SK-N-SH (cell line): ENCODE results near the gene ACOXL. TPM values are rescaled to one million over a fixed set of nuclear protein-coding genes. Genes with fewer than 3 reads are reported as not detected.

Experiments used
- CTCF ChIA-PET: fragments of 300-600, 350-600 bp; formaldehyde crosslinking; extraction: SDS; loops from one replicate; lab custom pipeline; 2021; lab: Yijun Ruan, JAX
- POLR2A ChIA-PET: fragments of 350-600 bp; sonication (Branson Sonifier 250); formaldehyde crosslinking; extraction: SDS; loops from one replicate; lab custom pipeline; 2020; ENCODE audit warnings: antibody characterized with exemption, inconsistent platforms; lab: Yijun Ruan, JAX
- DNase-seq: peaks from one replicate; pipeline ENCODE4 v3.0.0; 2012
- H2AFZ ChIP-seq: fragments of 200-600 bp; sonication (generic); 2 replicates; pipeline ENCODE4 v1.8.1; 2016; ENCODE audit warnings: antibody characterized with exemption, mild to moderate bottlenecking, low read depth
- H3F3A ChIP-seq: fragments of 200-600 bp; sonication (generic); replicated peaks from 2 replicates; pipeline ENCODE3; 2016; ENCODE audit warnings: antibody characterized with exemption, mild to moderate bottlenecking; ENCODE audit not compliant: insufficient read depth
- H3K27ac ChIP-seq, 2 experiments: fragments of 200-500 bp in 1 of 2; fragments of 200-600 bp in 1 of 2; sonication (Bioruptor generic) in 1 of 2; sonication (generic), shearing (Covaris generic) in 1 of 2; 2 replicates each; pipeline versions ENCODE4 v1.5.1 to v1.6.1; 2014 to 2016; ENCODE audit warnings: low read depth in 2 of 2, inconsistent platforms in 1 of 2, low read length in 1 of 2, mild to moderate bottlenecking in 1 of 2, mixed read lengths in 1 of 2
- H3K27me3 ChIP-seq: fragments of 200-600 bp; sonication (generic), shearing (Covaris generic); 2 replicates; pipeline ENCODE4 v1.6.1; 2016; ENCODE audit warnings: mixed run types; ENCODE audit not compliant: insufficient read depth
- H3K36me3 ChIP-seq, 2 experiments: fragments of 200-500 bp in 1 of 2; fragments of 200-600 bp in 1 of 2; sonication (Bioruptor generic) in 1 of 2; sonication (generic) in 1 of 2; replicated peaks in 1 of 2; 2 replicates each; pipeline versions ENCODE3 to v1.5.1; 2014 to 2016; ENCODE audit warnings: low read length in 1 of 2, mild to moderate bottlenecking in 1 of 2; ENCODE audit not compliant: insufficient read depth in 2 of 2, control insufficient read depth in 1 of 2
- H3K4me1 ChIP-seq, 2 experiments: fragments of 200-500 bp in 1 of 2; fragments of 200-600 bp in 1 of 2; sonication (Bioruptor generic) in 1 of 2; sonication (generic), shearing (Covaris generic) in 1 of 2; 2 replicates each; pipeline versions ENCODE4 v1.5.1 to v1.6.1; 2014 to 2016; ENCODE audit warnings: low read depth in 1 of 2, low read length in 1 of 2, mixed run types in 1 of 2; ENCODE audit not compliant: insufficient read depth in 2 of 2, control insufficient read depth in 1 of 2
- H3K4me2 ChIP-seq: fragments of 200-600 bp; sonication (generic), shearing (Covaris generic); 2 replicates; pipeline ENCODE4 v1.6.1; 2017; ENCODE audit warnings: mixed run types
- H3K4me3 ChIP-seq, 2 experiments: fragments of 200-500 bp in 1 of 2; fragments of 200-600 bp in 1 of 2; sonication (Bioruptor generic) in 1 of 2; sonication (generic), shearing (Covaris generic) in 1 of 2; 2 replicates each; pipeline versions ENCODE4 v1.5.1 to v1.8.1; 2014 to 2016; ENCODE audit warnings: low read depth in 2 of 2, inconsistent platforms in 1 of 2, low read length in 1 of 2, mild to moderate bottlenecking in 1 of 2, mixed read lengths in 1 of 2, moderate library complexity in 1 of 2
- H3K79me2 ChIP-seq: fragments of 200-600 bp; sonication (generic); 2 replicates; pipeline ENCODE4 v1.8.1; 2017; ENCODE audit warnings: mild to moderate bottlenecking; ENCODE audit not compliant: insufficient read depth
- H3K9ac ChIP-seq: fragments of 200-600 bp; sonication (generic); 2 replicates; pipeline ENCODE4 v1.6.1; 2017; ENCODE audit warnings: mixed run types
- H3K9me2 ChIP-seq: fragments of 200-600 bp; sonication (generic); 2 replicates; pipeline ENCODE4 v1.6.1; 2017; ENCODE audit warnings: mixed run types
- H3K9me3 ChIP-seq: fragments of 200-600 bp; sonication (generic); 2 replicates; pipeline ENCODE4 v1.6.1; 2017; ENCODE audit warnings: mixed run types, mild to moderate bottlenecking, moderate library complexity
- H4K20me1 ChIP-seq: fragments of 200-600 bp; sonication (generic); 2 replicates; pipeline ENCODE4 v1.6.1; 2017; ENCODE audit warnings: mild to moderate bottlenecking, mixed run types; ENCODE audit not compliant: insufficient read depth
- CHD2 ChIP-seq: fragments of 150-350 bp; IDR thresholded peaks from 2 replicates; pipeline ENCODE4 v1.6.1; 2018; ENCODE audit warnings: low read length; ENCODE audit not compliant: partially characterized antibody
- EP300 ChIP-seq, 2 experiments: IDR thresholded peaks; 2 replicates each; pipeline versions ENCODE4 v1.4.0 to v1.6.1; 2012; ENCODE audit warnings: borderline replicate concordance in 1 of 2, low read depth in 1 of 2, low read length in 1 of 2
- EZH2phosphoT487 ChIP-seq: fragments of 200-600 bp; sonication (generic); IDR thresholded peaks from 2 replicates; pipeline ENCODE4 v1.6.1; 2017; ENCODE audit warnings: low read depth, mixed run types, mild to moderate bottlenecking, antibody characterized with exemption, moderate library complexity, borderline replicate concordance
- FOXJ3 ChIP-seq: sonication (generic); formaldehyde crosslinking; IDR thresholded peaks from 2 replicates; pipeline ENCODE4 v1.5.1; 2020; ENCODE audit warnings: mild to moderate bottlenecking, missing genetic modification reagents
- GABPA ChIP-seq: IDR thresholded peaks from 2 replicates; pipeline ENCODE4 v1.4.0; 2012; ENCODE audit warnings: low read depth, mild to moderate bottlenecking
- GATA2 ChIP-seq: sonication (generic); formaldehyde crosslinking; IDR thresholded peaks from 2 replicates; pipeline ENCODE4 v1.5.0; 2020; ENCODE audit warnings: mild to moderate bottlenecking, missing genetic modification reagents
- JUND ChIP-seq: IDR thresholded peaks from 2 replicates; pipeline ENCODE4 v1.4.0; 2012
- MEF2A ChIP-seq: IDR thresholded peaks from 2 replicates; pipeline ENCODE4 v1.4.0; 2012; ENCODE audit warnings: low read depth, borderline replicate concordance
- MXI1 ChIP-seq: IDR thresholded peaks from 2 replicates; pipeline ENCODE4 v1.6.1; 2012; ENCODE audit warnings: mild to moderate bottlenecking, low read depth, low read length, improper control_type of control experiment
- RAD21 ChIP-seq: IDR thresholded peaks from 2 replicates; pipeline ENCODE4 v1.6.1; 2012; ENCODE audit warnings: mild to moderate bottlenecking, low read length
- RCOR1 ChIP-seq: fragments of 150-350 bp; IDR thresholded peaks from 2 replicates; pipeline ENCODE4 v1.6.1; 2017; ENCODE audit warnings: antibody characterized with exemption, low read length
- RFX5 ChIP-seq: IDR thresholded peaks from 2 replicates; pipeline ENCODE4 v1.6.1; 2012; ENCODE audit warnings: mild to moderate bottlenecking, improper control_type of control experiment, low read length
- RXRA ChIP-seq: IDR thresholded peaks from 2 replicates; pipeline ENCODE4 v1.4.0; 2012; ENCODE audit warnings: low read depth, mild to moderate bottlenecking, borderline replicate concordance
- SIN3A ChIP-seq: IDR thresholded peaks from 2 replicates; pipeline ENCODE4 v1.6.1; 2012; ENCODE audit warnings: low read depth, mild to moderate bottlenecking, low read length, moderate library complexity, borderline replicate concordance
- TEAD4 ChIP-seq: IDR thresholded peaks from 2 replicates; pipeline ENCODE4 v1.4.0; 2012; ENCODE audit warnings: mild to moderate bottlenecking, borderline replicate concordance; ENCODE audit not compliant: insufficient read depth
- YY1 ChIP-seq: IDR thresholded peaks from 2 replicates; pipeline ENCODE4 v1.4.0; 2012; ENCODE audit warnings: low read depth, mild to moderate bottlenecking
- WGBS: methylation state at CpG from one replicate; pipeline ENCODE4 v1.1.6; 2017; ENCODE audit warnings: low lambda C conversion rate; 5-methylcytosine and 5-hydroxymethylcytosine counted together
- polyA plus RNA-seq, 3 experiments: library from polyadenylated mRNA; depleted of rRNA; stranded (reverse); fragments of >200 nt; gene quantifications; 2 replicates each; pipeline ENCODE4 v1.2.3, GENCODE V29; 2012
- TF ChIP-seq, protein P1 (sequence below): IDR thresholded peaks from 2 replicates; pipeline ENCODE4 v1.4.0; 2012; ENCODE audit warnings: low read depth, borderline replicate concordance
- TF ChIP-seq, protein P2 (sequence below): IDR thresholded peaks from 2 replicates; pipeline ENCODE4; 2012

Gene ACOXL
- polyA plus RNA-seq, 1 of the 3 experiments (the other 2 are of a cell fraction): not detected

DNA sequence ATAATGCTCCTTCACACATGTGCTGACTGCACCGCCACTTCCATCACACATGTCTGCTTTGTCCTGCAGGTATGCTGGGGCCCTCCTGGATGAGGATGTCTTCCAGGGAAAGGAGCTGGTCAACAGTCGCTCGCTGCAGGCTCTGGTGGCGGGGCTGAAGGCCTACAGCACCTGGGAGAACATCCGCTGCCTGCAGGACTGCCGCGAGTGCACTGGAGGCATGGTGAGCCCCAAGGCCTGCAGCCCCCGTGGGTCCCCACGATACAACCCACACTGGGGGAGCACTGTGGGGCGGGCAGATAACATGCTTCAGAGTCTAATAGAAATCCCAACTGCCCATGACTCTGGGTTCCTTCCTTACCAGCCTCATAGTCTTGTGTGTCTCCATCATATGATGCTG is 201.0 kb downstream of the ACOXL start:
- Histone ChIP-seq H3K27ac (no peak overlapping the region), H3K4me3 (no peak overlapping the region), H3K79me2 (no peaks in the 10 kb centered on the region), H3K36me3 (no peaks in the 10 kb centered on the region), H3K9me2 (no peaks in the 10 kb centered on the region), H3K4me2 (no peak overlapping the region), H3K27me3 (no peaks in the 10 kb centered on the region), H3K9me3 (no peaks in the 10 kb centered on the region), H3F3A (no peaks in the 10 kb centered on the region), H2AFZ (no peak overlapping the region), H3K4me1 (no peaks in the 10 kb centered on the region), H4K20me1 (no peaks in the 10 kb centered on the region), H3K9ac (no peak overlapping the region)
- 59% methylated on average over 9 of the region's 10 CpGs for WGBS
- no peak for DNase-seq
- ChIA-PET CTCF (interaction anchor here (0.6 kb wide), 1 partner anchor 155 kb away, joined by 3 read pairs; no protein-coding TSS in a partner anchor), POLR2A (no interaction called here)
- no peak for TF ChIP-seq GATA2 (CRISPR knock-in tag)
- TF ChIP-seq FOXJ3: no peak
- no peak for TF ChIP-seq RAD21
- no peak for TF ChIP-seq EZH2phosphoT487
- no peak for TF ChIP-seq RCOR1
- no peak for TF ChIP-seq TEAD4
- no peak for TF ChIP-seq GABPA
- TF ChIP-seq MEF2A: no peak
- TF ChIP-seq EP300 (IDR thresholded peaks at IDR 0.05; ENCODE audit: borderline replicate concordance in 1 of 2, low read depth in 1 of 2, low read length in 1 of 2): no peak
- TF ChIP-seq, protein P1, sequence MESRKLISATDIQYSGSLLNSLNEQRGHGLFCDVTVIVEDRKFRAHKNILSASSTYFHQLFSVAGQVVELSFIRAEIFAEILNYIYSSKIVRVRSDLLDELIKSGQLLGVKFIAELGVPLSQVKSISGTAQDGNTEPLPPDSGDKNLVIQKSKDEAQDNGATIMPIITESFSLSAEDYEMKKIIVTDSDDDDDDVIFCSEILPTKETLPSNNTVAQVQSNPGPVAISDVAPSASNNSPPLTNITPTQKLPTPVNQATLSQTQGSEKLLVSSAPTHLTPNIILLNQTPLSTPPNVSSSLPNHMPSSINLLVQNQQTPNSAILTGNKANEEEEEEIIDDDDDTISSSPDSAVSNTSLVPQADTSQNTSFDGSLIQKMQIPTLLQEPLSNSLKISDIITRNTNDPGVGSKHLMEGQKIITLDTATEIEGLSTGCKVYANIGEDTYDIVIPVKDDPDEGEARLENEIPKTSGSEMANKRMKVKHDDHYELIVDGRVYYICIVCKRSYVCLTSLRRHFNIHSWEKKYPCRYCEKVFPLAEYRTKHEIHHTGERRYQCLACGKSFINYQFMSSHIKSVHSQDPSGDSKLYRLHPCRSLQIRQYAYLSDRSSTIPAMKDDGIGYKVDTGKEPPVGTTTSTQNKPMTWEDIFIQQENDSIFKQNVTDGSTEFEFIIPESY: no peak
- TF ChIP-seq RXRA: no peak
- TF ChIP-seq SIN3A: no peak
- no peak for TF ChIP-seq CHD2
- no peak for TF ChIP-seq MXI1
- no peak for TF ChIP-seq JUND
- TF ChIP-seq YY1: no peak

DNA sequence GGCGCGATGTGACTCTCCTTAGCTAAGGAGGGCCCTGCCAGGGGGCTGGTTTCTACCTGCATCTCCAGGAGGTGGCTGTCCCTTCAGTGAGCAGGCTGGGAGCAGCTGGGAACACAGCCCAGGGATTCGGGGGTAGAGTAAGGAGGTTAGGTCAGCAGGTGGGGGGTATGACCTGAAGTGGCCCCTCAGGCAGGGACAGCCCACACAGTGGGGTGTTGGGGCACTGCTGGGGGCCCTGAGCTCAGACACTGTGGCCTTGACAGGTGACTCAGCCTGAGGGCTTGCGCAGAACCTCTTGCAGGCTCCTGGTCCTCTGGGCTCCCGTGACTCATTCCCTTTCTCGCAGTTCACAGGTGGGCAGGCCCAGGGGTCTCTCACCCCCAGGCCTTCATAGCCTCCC is 202.6 kb downstream of the ACOXL start:
- H3K4me1 ChIP-seq: no peaks in the 10 kb centered on the region
- H3K27ac ChIP-seq: no peak overlapping the region
- no peaks in the 10 kb centered on the region for H4K20me1 ChIP-seq
- H3K4me2 ChIP-seq: no peak overlapping the region
- no peaks in the 10 kb centered on the region for H3K9me2 ChIP-seq
- H3F3A ChIP-seq: no peaks in the 10 kb centered on the region
- WGBS: 68% methylated on average over 3 of the region's 6 CpGs
- H3K79me2 ChIP-seq: no peaks in the 10 kb centered on the region
- H3K9ac ChIP-seq: no peak overlapping the region
- no peaks in the 10 kb centered on the region for H3K27me3 ChIP-seq
- DNase-seq: no peak
- H3K4me3 ChIP-seq: no peak overlapping the region
- no peaks in the 10 kb centered on the region for H3K36me3 ChIP-seq
- no peaks in the 10 kb centered on the region for H3K9me3 ChIP-seq
- CTCF ChIA-PET: no interaction called here
- H2AFZ ChIP-seq: no peak overlapping the region
- no peak for TF ChIP-seq EP300 (IDR thresholded peaks at IDR 0.05; ENCODE audit: borderline replicate concordance in 1 of 2, low read depth in 1 of 2, low read length in 1 of 2)
- TF ChIP-seq, protein P2, sequence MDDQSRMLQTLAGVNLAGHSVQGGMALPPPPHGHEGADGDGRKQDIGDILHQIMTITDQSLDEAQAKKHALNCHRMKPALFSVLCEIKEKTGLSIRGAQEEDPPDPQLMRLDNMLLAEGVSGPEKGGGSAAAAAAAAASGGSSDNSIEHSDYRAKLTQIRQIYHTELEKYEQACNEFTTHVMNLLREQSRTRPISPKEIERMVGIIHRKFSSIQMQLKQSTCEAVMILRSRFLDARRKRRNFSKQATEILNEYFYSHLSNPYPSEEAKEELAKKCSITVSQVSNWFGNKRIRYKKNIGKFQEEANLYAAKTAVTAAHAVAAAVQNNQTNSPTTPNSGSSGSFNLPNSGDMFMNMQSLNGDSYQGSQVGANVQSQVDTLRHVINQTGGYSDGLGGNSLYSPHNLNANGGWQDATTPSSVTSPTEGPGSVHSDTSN: no peak
- no peak for TF ChIP-seq JUND
- no peak for TF ChIP-seq RFX5
- TF ChIP-seq EZH2phosphoT487: no peak
- no peak for TF ChIP-seq GATA2 (CRISPR knock-in tag)
- POLR2A ChIA-PET: no interaction called here
